SK-N-MC (cell line): ENCODE data around the gene EHD4.

Experiments
- EZH2 ChIP-seq: fragments of 200-600 bp; sonication (generic); IDR thresholded peaks from one replicate; pipeline ENCODE4 v1.6.1; 2017; ENCODE audit warnings: antibody characterized with exemption
- POLR2AphosphoS5 ChIP-seq: IDR thresholded peaks from 2 replicates; pipeline ENCODE4 v1.6.1; 2012; ENCODE audit warnings: mild to moderate bottlenecking, low read depth, low read length, borderline replicate concordance

- TF ChIP-seq POLR2AphosphoS5 (no peak), EZH2 (no peak)
Measured at GRCh38 chr15:41927536-41927935, 44.8 kb downstream of the EHD4 start.
